Progenitor cell of endocrine pancreas (in vitro differentiated cells): ENCODE data around the gene COG1. TPM values are rescaled to one million over a fixed set of nuclear protein-coding genes. Genes with fewer than 3 reads are reported as not detected.

Source experiments
- DNase-seq: peaks from one replicate; pipeline ENCODE4 v3.0.0; 2021; ENCODE audit warnings: low spot score; ENCODE audit not compliant: unreplicated experiment
- H3K27ac Mint-ChIP-seq: 2 replicates; pipeline ENCODE4 v1.8.0; 2021; ENCODE audit warnings: mild to moderate bottlenecking, moderate library complexity, mixed read lengths
- H3K27me3 Mint-ChIP-seq: 2 replicates; pipeline ENCODE4 v1.8.0; 2021; ENCODE audit warnings: mixed read lengths
- H3K36me3 Mint-ChIP-seq: 2 replicates; pipeline ENCODE4 v1.8.0; 2022; ENCODE audit warnings: mixed read lengths; ENCODE audit not compliant: insufficient read depth
- H3K4me1 Mint-ChIP-seq: 2 replicates; pipeline ENCODE4 v1.8.0; 2021; ENCODE audit warnings: low read depth, mixed read lengths
- H3K4me3 Mint-ChIP-seq: 2 replicates; pipeline ENCODE4 v1.8.0; 2021; ENCODE audit warnings: low read depth, mild to moderate bottlenecking, moderate library complexity, mixed read lengths
- H3K9me3 Mint-ChIP-seq: 2 replicates; pipeline ENCODE4 v1.8.0; 2021; ENCODE audit warnings: low read depth, mixed read lengths
- total RNA-seq: library from RNA; stranded (reverse); gene quantifications from 2 replicates; pipeline ENCODE4 v1.2.1, GENCODE V29; 2021
- TF ChIP-seq, protein P1 (sequence below): fragments of 200-600 bp; sonication (generic); IDR thresholded peaks from one replicate; pipeline ENCODE4 v1.5.0; 2021; ENCODE audit warnings: antibody characterized with exemption, mild to moderate bottlenecking; ENCODE audit not compliant: unreplicated experiment

COG1 gene
- total RNA-seq, 1 donor from 2014 or later, result 50.5 TPM

DNA sequence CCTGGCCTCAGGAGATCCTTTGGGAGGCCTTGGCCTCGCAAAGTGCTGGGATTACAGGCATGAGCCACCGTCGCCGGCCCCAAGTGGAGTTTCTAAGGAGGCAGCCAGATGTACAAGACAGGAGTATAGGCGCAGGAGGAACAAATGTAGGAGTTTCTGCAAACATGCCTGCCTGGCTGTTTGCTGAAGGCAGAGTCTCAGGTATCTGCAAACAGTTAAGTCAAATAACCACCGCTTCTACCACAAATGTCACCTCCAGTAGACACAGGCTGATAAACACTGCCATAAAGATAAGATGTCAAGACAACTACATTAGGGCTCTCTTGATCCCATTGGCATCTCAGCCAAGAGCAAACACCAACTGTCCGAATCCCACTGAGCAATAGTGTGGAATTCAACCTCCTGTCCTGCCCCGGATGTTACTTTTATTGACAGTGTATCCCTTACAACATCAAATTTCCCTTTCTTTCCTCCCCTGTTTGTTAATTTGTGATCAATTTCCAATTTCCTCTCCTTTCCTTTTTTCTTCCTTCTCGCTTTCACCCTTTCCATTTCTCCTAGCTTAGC, 5.6 kb upstream of the COG1 start:
- H3K36me3 Mint-ChIP-seq, result peaks cover under 1% of the 10 kb centered on the region
- peaks cover 12% of the 10 kb centered on the region for H3K4me1 Mint-ChIP-seq
- DNase-seq, result no peak
- H3K27ac Mint-ChIP-seq, result no peak overlapping the region
- H3K4me3 Mint-ChIP-seq, result no peak overlapping the region
- TF ChIP-seq, protein P1, sequence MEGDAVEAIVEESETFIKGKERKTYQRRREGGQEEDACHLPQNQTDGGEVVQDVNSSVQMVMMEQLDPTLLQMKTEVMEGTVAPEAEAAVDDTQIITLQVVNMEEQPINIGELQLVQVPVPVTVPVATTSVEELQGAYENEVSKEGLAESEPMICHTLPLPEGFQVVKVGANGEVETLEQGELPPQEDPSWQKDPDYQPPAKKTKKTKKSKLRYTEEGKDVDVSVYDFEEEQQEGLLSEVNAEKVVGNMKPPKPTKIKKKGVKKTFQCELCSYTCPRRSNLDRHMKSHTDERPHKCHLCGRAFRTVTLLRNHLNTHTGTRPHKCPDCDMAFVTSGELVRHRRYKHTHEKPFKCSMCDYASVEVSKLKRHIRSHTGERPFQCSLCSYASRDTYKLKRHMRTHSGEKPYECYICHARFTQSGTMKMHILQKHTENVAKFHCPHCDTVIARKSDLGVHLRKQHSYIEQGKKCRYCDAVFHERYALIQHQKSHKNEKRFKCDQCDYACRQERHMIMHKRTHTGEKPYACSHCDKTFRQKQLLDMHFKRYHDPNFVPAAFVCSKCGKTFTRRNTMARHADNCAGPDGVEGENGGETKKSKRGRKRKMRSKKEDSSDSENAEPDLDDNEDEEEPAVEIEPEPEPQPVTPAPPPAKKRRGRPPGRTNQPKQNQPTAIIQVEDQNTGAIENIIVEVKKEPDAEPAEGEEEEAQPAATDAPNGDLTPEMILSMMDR, result no peak
- H3K27me3 Mint-ChIP-seq, result peaks cover 47% of the 10 kb centered on the region
- no peaks in the 10 kb centered on the region for H3K9me3 Mint-ChIP-seq

DNA sequence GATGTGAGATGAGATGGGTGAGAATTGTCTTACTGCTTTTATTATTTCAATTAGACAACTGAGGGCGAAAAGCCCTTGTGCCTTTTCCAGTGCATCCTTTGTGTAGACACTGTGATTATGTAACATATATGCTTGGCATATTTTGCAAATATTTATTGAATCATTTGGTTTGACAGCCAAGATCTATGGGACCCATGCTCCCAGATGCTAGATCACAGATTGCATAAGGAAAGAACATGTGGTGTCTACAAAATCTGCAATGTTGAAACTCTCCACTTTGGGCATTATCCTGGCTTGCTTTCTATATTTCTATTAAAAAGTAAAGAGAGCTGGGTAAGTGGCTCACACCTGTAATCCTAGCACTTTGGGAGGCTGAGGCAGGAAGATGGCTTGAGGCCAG, 4.8 kb upstream of the COG1 start:
- H3K9me3 Mint-ChIP-seq, result no peaks in the 10 kb centered on the region
- H3K4me1 Mint-ChIP-seq, result peaks cover 7% of the 10 kb centered on the region
- H3K27me3 Mint-ChIP-seq, result peaks cover 41% of the 10 kb centered on the region
- H3K4me3 Mint-ChIP-seq, result no peak overlapping the region
- H3K36me3 Mint-ChIP-seq, result no peaks in the 10 kb centered on the region
- DNase-seq, result no peak
- TF ChIP-seq, protein P1, result no peak
- no peak overlapping the region for H3K27ac Mint-ChIP-seq

DNA sequence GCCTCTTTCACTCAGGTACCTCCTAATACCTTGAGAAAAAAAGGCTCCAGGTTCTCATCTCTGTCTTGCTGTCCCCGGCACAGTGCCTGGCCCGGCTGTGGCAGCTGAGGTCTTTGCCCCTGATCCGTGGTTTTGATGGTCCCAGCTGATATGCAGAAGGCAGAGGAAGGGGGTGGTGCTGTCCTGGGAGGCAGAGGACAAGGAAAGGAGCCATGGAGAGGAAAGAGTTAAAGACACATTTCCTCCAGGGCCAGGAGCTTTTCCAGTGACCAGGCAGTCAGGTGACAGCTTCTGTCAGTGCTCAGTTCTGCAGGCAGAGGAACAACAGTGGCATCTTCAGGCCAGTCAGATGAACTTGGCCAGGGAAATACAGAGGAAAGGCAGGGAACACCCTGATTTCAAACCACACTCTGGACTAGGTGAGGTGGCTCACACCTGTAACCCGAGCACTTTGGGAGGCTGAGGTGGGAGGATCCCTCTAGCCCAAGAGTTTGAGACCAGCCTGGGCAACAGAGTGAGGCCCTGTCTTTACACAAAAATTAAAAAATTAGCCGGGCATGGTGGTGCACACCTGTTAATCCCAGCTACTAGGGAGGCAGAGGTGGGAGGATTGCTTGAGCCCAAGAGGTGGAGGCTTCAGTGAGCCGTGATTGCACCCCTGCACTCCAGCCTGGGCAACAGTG, 3.3 kb upstream of the COG1 start:
- Mint-ChIP-seq H3K4me1 (peaks cover 13% of the 10 kb centered on the region), H3K9me3 (no peaks in the 10 kb centered on the region), H3K27ac (no peak overlapping the region), H3K36me3 (no peaks in the 10 kb centered on the region), H3K27me3 (peaks cover 27% of the 10 kb centered on the region), H3K4me3 (no peak overlapping the region)
- TF ChIP-seq, protein P1, result peak; percentile 56
- DNase-seq, result no peak

DNA sequence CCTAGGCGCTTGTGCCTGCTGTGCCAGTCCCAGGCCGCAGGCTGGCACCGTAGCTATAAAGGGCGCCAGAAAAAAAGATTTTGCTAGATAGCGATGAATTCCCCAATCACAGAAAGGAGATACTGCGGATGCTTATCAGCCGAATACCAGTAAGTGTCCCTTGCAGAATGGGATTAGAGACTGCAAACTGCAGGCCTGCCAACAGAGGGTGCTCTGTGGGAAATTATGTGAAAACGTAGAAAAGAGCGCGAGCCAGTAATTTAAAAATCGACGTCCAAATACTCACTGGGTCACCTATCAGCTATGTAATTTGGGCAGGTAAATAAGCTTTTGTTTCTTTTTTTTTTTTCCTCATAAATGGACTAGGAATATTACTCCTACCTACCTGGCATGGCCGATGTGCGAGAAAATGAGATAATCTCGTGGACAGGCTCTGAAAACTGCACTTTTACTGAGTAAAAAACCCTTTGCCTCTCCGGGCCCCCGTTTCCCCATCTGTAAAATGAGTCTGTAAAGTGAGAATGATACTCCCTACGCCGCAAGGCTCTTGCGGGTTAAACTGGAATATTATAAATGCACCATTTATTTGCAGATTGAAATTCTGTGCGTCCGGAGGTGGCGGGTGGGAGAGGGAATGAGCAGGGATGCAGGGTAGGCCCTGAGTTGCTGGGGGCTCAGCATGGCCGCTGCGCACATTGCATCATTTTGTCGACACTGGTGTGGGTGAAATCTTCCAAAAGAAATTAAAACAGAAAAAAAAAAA, 1.2 kb upstream of the COG1 start:
- Mint-ChIP-seq H3K9me3 (no peaks in the 10 kb centered on the region), H3K27ac (peak overlapping the region; percentile 93), H3K4me1 (peaks cover 15% of the 10 kb centered on the region), H3K36me3 (peaks cover 2% of the 10 kb centered on the region), H3K4me3 (peak overlapping the region; percentile 86), H3K27me3 (peaks cover 22% of the 10 kb centered on the region)
- TF ChIP-seq, protein P1, result peak; percentile 82
- no peak for DNase-seq

DNA sequence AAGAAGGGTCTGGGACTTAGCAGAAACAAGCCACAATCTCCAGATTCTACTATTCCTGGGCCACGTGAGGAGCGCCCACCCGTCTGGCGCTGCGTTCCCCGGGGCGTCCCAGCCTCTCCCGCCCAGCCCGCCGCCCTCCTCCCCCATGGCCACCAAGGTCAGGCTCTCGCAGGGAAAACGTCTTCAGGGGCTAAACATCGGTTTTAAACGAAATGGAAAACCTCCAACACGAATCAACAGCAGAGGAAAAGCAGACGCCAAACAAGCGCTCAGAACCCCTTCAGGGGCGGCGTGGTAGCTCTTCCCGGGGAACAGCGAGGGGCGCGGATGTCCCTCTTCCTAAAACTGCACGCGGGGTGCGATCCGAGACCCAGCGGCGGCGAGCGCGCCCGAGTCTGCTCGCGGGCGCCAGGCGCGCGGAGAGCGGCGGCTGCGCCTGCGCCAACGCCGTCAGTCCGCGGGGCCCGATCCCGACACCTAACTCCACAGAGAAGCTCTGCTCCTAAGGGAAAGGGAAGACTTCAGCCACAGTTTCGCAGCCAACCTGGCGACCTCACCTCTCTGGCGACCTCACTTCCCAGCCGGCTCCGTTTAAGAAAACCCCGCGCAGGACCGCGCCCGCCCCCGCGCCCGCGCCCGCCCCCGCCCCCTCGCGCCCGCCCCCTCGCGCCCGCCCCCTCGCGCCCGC, 505 bp upstream of the COG1 start:
- peaks cover 15% of the 10 kb centered on the region for H3K4me1 Mint-ChIP-seq

More for the DNA sequence above, 505 bp upstream of the COG1 start:
- H3K9me3 Mint-ChIP-seq, result no peaks in the 10 kb centered on the region
- H3K27ac Mint-ChIP-seq, result peak overlapping the region; percentile 93
- peak; percentile 52 for DNase-seq
- H3K27me3 Mint-ChIP-seq, result peaks cover 22% of the 10 kb centered on the region
- TF ChIP-seq, protein P1, result no peak
- peaks cover 7% of the 10 kb centered on the region for H3K36me3 Mint-ChIP-seq
- peak overlapping the region; percentile 86 for H3K4me3 Mint-ChIP-seq
